Esophagus mucosa (tissue), 1 donor: ENCODE data around the gene PTPRD. TPM values are rescaled to one million over a fixed set of nuclear protein-coding genes. Genes with fewer than 3 reads are reported as not detected.
"Not testable (repeated sequence)": the region's sequence is repeated elsewhere in the genome, so short reads cannot be mapped to it uniquely, and the experiment has no call there.

Experiments used
- ATAC-seq: fragments of 200-7000 bp; cut with Tn5 transposase; one replicate; pipeline ENCODE4 v1.9.1; 2020
- total RNA-seq: library from RNA; stranded (reverse); gene quantifications from one replicate; pipeline ENCODE4 v1.2.4, GENCODE V29; 2023
- donor health status: DM: yes; HTN: yes; CAD: no.

PTPRD gene
- total RNA-seq, 1 donor from 2014 or later: 8.7 TPM

- ATAC-seq: no peak
Measured at GRCh38 chr9:8958358-8958757, 1654.4 kb downstream of the PTPRD start.

GRCh38 chr9:8955315-8955714, 1657.5 kb downstream of the PTPRD start:
- ATAC-seq: no peak

GRCh38 chr9:8946461-8946860, 1666.3 kb downstream of the PTPRD start:
- ATAC-seq: no peak

GRCh38 chr9:8943392-8943791, 1669.4 kb downstream of the PTPRD start:
- no peak for ATAC-seq

GRCh38 chr9:8940650-8941049, 1672.2 kb downstream of the PTPRD start:
- ATAC-seq: no peak

GRCh38 chr9:8926461-8926860, 1686.3 kb downstream of the PTPRD start:
- no peak for ATAC-seq

- ATAC-seq: peak; percentile 43
Measured at GRCh38 chr9:8924562-8924961, 1688.2 kb downstream of the PTPRD start.

GRCh38 chr9:8920478-8921183, 1692.2 kb downstream of the PTPRD start:
- not testable (repeated sequence) for ATAC-seq

- no peak for ATAC-seq
Measured at GRCh38 chr9:8917956-8918739, 1694.7 kb downstream of the PTPRD start.

- ATAC-seq: no peak
Measured at GRCh38 chr9:8916771-8917170, 1696.0 kb downstream of the PTPRD start.

- no peak for ATAC-seq
Measured at GRCh38 chr9:8907868-8908267, 1704.9 kb downstream of the PTPRD start.

GRCh38 chr9:8905731-8906130, 1707.1 kb downstream of the PTPRD start:
- ATAC-seq: no peak

GRCh38 chr9:8904771-8905515, 1707.9 kb downstream of the PTPRD start:
- no peak for ATAC-seq

- peak; percentile 92 for ATAC-seq
Measured at GRCh38 chr9:8903077-8903476, 1709.7 kb downstream of the PTPRD start.

GRCh38 chr9:8901146-8901545, 1711.7 kb downstream of the PTPRD start:
- no peak for ATAC-seq

- no peak for ATAC-seq
Measured at GRCh38 chr9:8899511-8899910, 1713.3 kb downstream of the PTPRD start.

GRCh38 chr9:8895861-8896224, 1717.0 kb downstream of the PTPRD start:
- no peak for ATAC-seq

GRCh38 chr9:8895106-8895860, 1717.5 kb downstream of the PTPRD start:
- no peak for ATAC-seq

- no peak for ATAC-seq
Measured at GRCh38 chr9:8890695-8891094, 1722.1 kb downstream of the PTPRD start.

- ATAC-seq: no peak
Measured at GRCh38 chr9:8889100-8889499, 1723.7 kb downstream of the PTPRD start.

GRCh38 chr9:8888591-8888990, 1724.2 kb downstream of the PTPRD start:
- ATAC-seq: no peak

GRCh38 chr9:8887369-8887768, 1725.4 kb downstream of the PTPRD start:
- no peak for ATAC-seq

- ATAC-seq: no peak
Measured at GRCh38 chr9:8883321-8883720, 1729.5 kb downstream of the PTPRD start.
